Measurements from ENCODE around the gene SNX17. TPM values are rescaled to one million over a fixed set of nuclear protein-coding genes. Genes with fewer than 3 reads are reported as not detected.

The SNX17 gene
- total and polyA plus RNA-seq, 2 of the 13 experiments (the other 11 are each of a cell fraction or from before 2014, with no cell fraction given) = 75.0 to 109 TPM

DNA sequence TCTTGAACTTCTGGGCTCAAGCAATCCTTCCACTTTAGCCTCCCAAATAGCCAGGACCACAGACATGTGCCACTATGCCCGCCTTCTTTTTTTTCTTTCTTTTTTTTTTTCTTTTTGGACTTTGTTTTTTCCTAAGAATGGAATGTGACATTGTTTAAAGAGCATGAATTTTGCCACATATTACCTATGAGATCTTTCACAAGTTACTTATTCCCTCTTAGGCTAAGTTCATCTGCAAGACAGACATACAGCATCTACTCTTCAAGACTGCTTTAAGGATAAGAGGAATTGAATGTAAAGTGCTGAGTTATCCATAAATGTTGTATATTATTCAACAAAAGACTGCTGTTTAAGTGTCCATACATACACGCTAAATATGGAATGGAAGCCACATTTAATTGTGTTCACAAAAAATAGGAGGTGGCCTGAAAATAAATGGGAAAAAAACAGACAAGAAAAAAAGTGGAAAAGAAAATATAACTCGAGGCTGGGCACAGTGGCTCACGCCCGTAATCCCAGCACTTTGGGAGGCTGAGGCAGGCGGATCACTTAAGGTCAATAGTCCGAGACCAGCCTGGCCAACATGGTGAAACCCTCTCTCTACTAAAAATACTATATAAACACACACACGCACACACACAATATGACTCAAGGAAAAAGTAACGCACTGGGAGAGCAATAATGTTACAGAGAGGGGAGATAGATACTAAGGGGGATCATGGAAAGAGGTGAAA, 42.2 kb downstream of the SNX17 start (continued):
- TF ChIP-seq, protein P1, sequence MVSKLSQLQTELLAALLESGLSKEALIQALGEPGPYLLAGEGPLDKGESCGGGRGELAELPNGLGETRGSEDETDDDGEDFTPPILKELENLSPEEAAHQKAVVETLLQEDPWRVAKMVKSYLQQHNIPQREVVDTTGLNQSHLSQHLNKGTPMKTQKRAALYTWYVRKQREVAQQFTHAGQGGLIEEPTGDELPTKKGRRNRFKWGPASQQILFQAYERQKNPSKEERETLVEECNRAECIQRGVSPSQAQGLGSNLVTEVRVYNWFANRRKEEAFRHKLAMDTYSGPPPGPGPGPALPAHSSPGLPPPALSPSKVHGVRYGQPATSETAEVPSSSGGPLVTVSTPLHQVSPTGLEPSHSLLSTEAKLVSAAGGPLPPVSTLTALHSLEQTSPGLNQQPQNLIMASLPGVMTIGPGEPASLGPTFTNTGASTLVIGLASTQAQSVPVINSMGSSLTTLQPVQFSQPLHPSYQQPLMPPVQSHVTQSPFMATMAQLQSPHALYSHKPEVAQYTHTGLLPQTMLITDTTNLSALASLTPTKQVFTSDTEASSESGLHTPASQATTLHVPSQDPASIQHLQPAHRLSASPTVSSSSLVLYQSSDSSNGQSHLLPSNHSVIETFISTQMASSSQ (IDR thresholded peaks at IDR 0.05; ENCODE audit: low read depth) = no peak
- TF ChIP-seq, protein P1 (CRISPR knock-in tag; IDR thresholded peaks at IDR 0.05; ENCODE audit: borderline replicate concordance) = no peak
- TF ChIP-seq ZNF432 (CRISPR knock-in tag; IDR thresholded peaks at IDR 0.05; ENCODE audit: borderline replicate concordance) (no peak), PRPF4 (IDR thresholded peaks at IDR 0.05; ENCODE audit: low read depth, low read length, poor library complexity, severe bottlenecking) (no peak), DPF2 (CRISPR knock-in tag; IDR thresholded peaks at IDR 0.05; ENCODE audit: borderline replicate concordance, low read depth) (no peak; the same call in 1 of the 2 replicates), ZBTB20 (CRISPR knock-in tag; IDR thresholded peaks at IDR 0.05; ENCODE audit: borderline replicate concordance, low read depth) (no peak), SRSF1 (optimal IDR thresholded peaks at IDR 0.05; ENCODE audit: low read depth, low read length) (no peak), ZNF292 (CRISPR knock-in tag; IDR thresholded peaks at IDR 0.05; ENCODE audit: borderline replicate concordance, low read depth) (0 out of 2 replicates have a peak, but pooled peaks have one; percentile 1), ARHGAP35 (CRISPR knock-in tag; IDR thresholded peaks at IDR 0.05; ENCODE audit: borderline replicate concordance) (no peak), ZNF503 (CRISPR knock-in tag; IDR thresholded peaks at IDR 0.05) (no peak), ZEB1 (IDR thresholded peaks at IDR 0.05; ENCODE audit: insufficient replicate concordance, low read depth) (no peak), GATAD2A (CRISPR knock-in tag; IDR thresholded peaks at IDR 0.05) (peak; percentile 41; the same call in 1 of the 2 replicates), ATF7-NPFF (CRISPR knock-in tag; IDR thresholded peaks at IDR 0.05; ENCODE audit: low read depth) (no peak)
- TF ChIP-seq, protein P2, sequence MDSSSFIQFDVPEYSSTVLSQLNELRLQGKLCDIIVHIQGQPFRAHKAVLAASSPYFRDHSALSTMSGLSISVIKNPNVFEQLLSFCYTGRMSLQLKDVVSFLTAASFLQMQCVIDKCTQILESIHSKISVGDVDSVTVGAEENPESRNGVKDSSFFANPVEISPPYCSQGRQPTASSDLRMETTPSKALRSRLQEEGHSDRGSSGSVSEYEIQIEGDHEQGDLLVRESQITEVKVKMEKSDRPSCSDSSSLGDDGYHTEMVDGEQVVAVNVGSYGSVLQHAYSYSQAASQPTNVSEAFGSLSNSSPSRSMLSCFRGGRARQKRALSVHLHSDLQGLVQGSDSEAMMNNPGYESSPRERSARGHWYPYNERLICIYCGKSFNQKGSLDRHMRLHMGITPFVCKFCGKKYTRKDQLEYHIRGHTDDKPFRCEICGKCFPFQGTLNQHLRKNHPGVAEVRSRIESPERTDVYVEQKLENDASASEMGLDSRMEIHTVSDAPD (CRISPR knock-in tag; IDR thresholded peaks at IDR 0.05) = no peak
- TF ChIP-seq, protein P3, sequence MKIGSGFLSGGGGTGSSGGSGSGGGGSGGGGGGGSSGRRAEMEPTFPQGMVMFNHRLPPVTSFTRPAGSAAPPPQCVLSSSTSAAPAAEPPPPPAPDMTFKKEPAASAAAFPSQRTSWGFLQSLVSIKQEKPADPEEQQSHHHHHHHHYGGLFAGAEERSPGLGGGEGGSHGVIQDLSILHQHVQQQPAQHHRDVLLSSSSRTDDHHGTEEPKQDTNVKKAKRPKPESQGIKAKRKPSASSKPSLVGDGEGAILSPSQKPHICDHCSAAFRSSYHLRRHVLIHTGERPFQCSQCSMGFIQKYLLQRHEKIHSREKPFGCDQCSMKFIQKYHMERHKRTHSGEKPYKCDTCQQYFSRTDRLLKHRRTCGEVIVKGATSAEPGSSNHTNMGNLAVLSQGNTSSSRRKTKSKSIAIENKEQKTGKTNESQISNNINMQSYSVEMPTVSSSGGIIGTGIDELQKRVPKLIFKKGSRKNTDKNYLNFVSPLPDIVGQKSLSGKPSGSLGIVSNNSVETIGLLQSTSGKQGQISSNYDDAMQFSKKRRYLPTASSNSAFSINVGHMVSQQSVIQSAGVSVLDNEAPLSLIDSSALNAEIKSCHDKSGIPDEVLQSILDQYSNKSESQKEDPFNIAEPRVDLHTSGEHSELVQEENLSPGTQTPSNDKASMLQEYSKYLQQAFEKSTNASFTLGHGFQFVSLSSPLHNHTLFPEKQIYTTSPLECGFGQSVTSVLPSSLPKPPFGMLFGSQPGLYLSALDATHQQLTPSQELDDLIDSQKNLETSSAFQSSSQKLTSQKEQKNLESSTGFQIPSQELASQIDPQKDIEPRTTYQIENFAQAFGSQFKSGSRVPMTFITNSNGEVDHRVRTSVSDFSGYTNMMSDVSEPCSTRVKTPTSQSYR (CRISPR knock-in tag; IDR thresholded peaks at IDR 0.05; ENCODE audit: borderline replicate concordance) = no peak
- TF ChIP-seq, protein P4, sequence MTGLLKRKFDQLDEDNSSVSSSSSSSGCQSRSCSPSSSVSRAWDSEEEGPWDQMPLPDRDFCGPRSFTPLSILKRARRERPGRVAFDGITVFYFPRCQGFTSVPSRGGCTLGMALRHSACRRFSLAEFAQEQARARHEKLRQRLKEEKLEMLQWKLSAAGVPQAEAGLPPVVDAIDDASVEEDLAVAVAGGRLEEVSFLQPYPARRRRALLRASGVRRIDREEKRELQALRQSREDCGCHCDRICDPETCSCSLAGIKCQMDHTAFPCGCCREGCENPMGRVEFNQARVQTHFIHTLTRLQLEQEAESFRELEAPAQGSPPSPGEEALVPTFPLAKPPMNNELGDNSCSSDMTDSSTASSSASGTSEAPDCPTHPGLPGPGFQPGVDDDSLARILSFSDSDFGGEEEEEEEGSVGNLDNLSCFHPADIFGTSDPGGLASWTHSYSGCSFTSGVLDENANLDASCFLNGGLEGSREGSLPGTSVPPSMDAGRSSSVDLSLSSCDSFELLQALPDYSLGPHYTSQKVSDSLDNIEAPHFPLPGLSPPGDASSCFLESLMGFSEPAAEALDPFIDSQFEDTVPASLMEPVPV (CRISPR knock-in tag; IDR thresholded peaks at IDR 0.05) = no peak

All from HepG2 (cell line).